ENCODE results near the gene PLA2G2C.

DNA sequence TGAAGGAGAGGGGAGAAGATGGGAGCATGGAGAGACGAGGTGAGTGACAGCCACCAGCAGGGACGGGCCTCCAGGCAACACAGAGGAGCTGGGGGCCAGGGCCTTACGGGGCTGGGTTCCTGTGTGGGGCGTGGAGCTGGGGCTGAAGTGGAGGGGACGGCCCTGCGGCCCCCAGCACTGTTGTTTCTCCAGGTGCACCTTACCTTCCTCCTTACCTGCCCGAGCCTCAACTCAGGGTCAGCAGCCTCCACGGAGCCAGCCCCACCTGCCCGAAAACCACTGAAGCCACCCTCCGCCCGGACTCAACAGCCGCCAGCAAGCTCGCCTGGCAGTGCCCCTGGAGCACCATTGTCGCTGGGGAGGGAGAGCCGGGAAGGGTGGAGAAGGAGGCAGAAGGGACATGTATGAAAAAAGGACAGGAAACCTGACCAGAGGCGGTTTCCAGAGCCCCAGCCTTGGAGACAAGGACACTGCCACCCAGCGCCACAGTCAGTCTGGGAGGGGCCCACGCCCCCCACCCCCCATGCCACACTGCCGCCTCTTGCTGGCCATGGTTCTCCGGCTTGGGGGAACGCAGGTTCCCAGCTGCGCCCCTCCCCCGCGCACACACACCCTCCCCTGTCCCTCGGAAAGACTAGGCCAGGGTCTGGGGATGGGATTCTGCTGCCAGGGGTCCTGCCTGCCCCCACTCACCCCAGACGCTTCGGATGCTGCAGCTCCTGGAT, 36.6 kb downstream of the PLA2G2C start:
- no peak for TF ChIP-seq CTCF (IDR thresholded peaks at IDR 0.05)
- TF ChIP-seq EZH2 (IDR thresholded peaks at IDR 0.05; ENCODE audit: borderline replicate concordance, insufficient read depth, low read depth, low read length, poor library complexity, severe bottlenecking): no peak

Measured in B cell (primary cell).